Amygdala (tissue), 56 donors: ENCODE results near the gene RIC1.
"Not testable (repeated sequence)": the region's sequence is repeated elsewhere in the genome, so short reads cannot be mapped to it uniquely, and the experiment has no call there.

Experiments used
- DNase-seq, 56 donors: peaks; one replicate each; lab custom pipeline; 2025; lab: John Stamatoyannopoulos, UW

The RIC1 gene

DNA sequence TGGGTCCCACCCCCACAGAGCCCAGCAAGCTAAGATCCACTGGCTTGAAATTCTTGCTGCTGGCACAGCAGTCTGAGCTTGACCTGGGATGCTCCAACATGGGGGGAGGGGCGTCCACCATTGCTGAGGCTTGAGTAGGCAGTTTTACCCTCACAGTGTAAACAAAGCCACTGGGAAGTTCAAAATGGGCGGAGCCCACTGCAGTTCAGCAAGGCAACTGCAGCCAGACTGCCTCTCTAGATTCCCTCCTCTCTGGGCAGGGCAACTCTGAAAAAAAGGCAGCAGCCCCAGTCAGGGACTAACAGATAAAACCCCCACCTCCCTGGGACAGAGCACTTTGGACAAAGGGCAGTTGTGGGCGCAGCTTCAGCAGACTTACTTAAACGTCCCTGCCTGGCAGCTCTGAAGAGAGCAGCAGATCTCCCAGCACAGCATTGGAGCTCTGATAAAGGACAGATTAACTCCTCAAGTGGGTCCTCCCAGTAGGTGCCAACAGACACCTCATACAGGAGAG lies 150.9 kb downstream of the RIC1 start:
- DNase-seq: not testable (repeated sequence)

DNA sequence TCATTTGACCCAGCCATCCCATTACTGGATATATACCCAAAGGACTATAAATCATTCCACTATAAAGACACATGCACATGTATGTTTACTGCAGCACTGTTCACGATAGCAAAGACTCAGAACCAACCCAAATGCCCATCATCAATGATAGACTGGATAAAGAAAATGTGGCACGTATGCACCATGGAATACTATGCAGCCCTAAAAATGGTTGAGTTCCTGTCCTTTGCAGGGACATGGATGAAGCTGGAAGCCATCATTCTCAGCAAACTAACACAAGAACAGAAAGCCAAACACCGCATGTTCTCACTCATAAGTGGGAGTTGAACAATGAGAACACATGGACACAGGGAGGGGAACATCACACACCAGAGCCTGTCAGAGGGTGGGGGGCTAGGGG lies 154.5 kb downstream of the RIC1 start:
- not testable (repeated sequence) for DNase-seq

DNA sequence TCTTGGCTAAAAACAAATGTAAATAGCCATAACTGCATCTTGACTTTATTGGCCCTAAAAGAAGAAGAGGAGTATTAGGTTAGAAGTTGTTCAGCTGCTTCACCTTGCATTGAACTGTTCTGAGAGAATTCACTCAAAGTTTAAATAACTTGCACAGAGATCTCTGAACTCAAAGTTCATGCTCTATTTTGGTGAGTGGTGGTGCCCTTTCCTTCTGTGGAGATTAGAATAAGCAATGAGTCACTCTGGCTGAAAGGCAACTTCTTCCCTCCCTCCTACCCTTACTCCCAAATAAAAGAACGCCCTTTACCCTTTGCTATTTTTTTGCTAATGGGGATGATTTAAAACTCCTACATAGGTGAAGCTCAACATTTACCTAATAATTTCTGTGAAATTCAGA lies 155.1 kb downstream of the RIC1 start:
- no peak for DNase-seq

DNA sequence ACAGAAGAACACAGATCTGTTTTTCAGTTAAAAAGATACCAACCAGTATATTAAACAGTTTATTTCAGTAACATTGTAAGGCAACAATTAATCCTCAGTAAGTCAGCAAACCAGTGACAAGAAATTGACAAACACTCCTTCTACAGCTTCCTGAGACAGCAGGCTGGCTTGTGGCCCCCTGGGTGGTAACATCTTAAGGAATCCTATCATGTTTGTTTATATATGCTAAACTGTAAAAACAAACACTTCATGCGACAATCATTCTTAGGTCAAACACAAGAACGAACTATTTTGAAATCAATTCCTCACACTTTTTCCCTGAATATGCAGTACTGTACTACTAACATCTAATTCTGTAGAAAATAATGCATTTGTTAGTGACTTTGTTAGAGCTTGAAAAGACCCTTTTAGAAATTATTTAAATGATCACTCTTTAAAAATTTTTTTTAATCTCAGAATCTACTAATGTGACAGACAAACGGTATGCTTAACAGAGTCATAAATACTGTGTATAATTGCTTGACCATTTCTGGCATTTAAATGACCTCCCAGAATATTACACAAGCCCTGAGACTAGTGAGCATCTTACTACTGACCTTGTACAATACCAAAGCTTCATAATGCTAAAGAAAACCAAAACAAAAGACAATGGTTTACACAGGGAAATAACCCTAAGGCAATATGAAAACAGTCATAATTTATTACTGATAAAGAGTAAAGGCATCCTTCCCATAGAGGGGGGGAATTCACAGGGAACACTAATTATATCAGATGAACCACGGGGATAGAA lies 155.8 kb downstream of the RIC1 start:
- DNase-seq: no peak

DNA sequence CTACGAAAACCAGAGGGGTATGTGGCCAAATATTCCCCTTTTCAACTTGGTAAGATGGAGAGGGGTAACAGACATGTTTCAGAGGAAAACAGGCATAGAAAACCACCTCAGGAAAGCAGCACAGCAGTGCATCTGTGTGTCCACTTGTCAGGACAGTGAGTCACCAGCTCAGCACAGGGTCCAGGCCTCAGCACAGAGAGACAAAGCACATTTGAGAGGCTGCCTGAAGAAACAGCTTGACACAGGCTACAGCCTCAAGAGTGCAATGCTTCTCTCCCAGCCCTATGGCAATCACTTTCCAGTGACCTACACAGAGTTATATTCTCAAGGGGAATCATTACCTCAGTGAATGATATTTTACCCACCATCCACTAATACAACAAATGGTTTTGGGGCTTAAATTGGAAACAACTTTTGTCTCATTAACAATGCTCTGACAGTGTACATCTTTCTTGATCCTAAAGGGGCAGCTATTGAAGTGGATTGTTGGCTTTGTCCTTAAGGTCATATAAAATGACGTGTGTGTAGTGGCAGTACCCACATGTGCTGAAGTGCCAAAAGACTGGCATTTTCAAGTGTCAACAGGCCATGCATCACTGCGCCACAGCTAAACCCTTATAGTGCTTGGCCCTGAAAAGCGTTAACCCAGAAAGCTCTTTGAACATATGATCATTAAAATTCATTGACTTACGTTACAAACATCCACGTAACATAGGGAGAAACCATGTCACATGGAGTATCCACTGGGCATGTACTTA lies 157.6 kb downstream of the RIC1 start:
- DNase-seq: peak in 19 of 56 donors; percentile 3 to 56 (median 16)

DNA sequence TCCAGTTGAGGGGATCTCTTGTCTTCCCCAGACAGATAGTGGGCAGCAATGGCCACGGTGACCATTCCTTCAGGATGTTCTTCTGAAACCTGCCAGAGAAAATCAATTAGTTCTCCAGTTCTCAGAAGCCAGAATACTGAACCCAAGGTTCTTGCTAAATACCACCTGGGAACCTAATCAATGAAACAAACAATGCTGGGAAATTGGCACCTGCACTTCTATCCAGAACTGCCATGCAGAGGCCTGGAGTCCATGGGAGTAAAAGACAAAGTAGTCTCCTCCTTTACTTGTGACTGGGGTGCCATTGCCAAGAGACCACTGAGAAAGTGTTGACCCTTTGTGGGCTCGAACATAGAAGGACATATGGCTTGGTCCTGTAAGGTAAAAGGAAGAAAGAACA lies 158.3 kb downstream of the RIC1 start:
- no peak for DNase-seq

DNA sequence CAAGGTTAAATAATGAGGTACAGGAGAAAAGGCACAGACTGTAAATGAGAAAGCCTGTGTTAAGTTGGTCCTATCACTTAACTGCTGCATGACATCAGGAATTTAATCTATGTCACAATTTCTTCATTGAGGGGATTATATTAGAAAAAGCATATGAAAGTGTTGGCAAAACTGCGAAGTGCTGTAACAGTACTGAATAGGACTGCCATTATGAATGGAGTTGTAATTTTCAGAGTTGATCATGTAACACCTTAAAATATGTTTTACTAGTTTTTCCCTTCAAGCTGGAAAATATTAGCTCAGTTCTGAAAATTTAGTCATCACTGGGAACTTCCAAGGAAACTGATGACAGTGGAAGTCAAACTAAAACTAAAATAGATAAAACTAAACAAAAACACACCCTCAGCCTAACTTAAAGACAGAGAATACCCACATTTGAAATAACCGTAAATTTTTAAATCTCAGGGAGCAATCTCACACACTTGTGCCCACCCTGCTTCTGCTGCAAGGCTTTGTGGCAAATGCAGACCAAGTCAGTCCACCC lies 158.9 kb downstream of the RIC1 start:
- no peak for DNase-seq

DNA sequence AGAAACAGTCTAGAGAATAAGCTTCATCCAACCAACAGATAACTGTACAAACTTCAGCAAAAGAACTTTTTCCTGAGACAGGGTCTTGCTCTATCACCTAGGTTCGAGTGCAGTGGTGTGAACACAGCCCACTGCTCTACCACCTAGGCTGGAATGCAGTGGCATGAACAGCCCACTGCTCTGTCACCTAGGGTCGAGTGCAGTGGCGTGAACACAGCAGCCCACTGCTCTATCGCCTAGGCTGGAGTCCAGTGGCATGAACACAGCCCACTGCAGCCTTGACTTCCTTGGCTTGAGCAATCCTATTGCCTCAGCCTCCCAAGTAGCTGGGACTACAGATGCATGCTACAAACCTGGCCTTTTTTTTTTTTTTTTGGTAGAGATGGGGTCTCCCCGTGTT lies 160.6 kb downstream of the RIC1 start:
- DNase-seq: no peak

DNA sequence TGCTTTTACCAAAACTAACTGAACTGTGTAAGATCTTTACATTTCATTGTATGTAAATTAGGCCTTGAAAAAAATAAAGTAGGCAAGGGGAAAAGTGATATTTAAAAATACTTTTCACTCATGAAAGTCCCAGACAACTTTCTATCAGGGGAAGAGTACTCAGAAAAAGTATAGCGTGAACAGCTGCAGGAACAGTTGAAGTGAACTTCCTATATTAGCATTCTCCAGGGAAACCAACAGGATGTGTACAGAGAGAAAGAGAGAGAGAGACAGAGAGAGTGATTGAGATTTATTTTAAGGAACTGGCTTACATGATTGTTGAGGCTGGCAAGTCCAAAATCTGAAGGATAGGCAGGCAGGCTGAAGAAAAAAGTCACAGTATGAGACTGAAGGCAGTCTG lies 162.0 kb downstream of the RIC1 start:
- DNase-seq: no peak

DNA sequence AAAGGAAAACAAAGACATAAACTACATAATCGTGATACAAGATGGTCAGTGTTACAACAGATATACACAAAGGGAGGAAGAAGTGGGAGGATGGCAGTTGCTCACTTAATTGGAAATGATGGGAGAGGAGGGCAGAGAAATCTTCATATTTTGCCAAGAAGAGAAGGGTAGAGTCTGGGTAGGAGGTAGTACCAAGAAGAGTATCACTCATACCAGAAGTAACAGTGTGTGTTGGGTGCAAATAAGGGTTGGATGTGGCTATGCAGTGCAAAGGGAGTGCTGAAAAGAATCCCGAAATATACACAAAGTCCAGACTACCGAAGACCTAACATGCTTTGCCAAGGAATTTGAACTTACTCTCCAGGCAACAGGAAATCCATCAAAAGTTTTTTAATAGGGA lies 163.0 kb downstream of the RIC1 start:
- DNase-seq: no peak

DNA sequence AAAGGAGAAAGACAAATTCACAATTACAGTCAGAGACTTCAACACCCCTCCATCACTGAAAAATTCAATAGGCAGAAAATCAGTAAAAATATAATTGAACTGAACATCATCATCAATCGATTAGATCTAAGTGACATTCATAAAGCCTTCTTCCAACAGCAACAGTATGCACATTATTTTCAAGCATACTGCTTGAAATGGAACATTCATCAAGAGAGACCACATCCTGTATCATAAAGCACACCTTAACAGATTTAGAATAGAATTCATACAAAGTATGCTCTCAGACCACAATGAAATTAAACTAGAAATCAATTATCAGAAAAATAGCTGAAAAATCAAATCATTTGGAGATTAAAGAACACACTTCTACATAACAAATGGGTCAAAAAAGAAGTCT lies 164.9 kb downstream of the RIC1 start:
- DNase-seq: no peak

DNA sequence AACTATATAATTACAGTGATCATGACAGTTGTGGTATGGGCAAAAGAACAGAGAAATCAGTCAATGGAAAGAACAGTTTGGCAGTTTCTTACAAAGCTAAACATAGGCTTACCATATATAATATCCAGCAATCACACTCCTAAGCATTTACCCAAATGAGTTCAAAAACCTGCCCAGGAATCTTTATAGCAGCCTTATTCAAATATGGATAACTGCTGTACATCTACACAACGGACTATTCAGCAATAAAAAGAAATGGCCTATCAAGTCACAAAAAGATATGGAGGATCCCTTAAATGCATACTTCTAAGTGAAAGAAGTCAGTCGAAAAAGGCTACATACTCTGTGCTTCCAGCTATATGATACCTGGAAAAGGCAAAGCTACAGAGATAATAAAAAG lies 167.4 kb downstream of the RIC1 start:
- DNase-seq: no peak

DNA sequence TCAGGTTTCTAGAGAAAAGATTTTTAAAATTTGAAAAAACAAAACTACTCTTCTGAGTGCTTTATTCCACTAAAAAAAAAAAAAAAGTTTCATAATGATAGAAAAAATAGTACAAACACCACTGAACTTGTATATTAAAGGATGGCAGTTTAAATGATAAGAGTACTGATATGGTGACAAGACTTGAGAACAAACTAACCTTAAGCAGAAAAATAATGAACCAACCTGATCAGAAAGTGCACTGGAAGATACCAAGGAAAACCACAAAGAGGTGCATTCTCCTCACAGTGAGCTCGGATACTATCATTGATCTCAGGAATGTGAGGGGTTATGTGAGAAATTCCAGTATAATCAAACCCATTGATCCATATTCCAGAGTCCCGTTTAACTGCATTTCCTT lies 169.7 kb downstream of the RIC1 start:
- no peak for DNase-seq

DNA sequence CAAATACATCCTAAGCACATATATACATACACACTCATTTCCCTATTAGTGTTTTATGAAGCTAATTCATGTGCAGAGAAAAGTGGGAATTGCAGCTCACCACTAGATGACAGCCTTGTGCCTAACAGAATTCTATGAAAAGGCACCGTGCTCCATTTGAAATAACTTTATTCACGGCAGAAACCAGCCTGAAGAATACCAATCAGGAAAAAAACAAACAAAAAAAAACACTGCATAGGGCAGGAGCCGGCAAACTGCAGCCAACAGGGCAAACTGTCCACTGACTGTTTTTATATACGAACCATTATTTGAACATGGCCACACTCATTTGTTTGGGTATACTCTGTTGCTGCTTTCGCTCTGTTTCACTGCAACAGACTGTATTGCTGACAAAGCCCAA lies 170.4 kb downstream of the RIC1 start:
- DNase-seq: peak in 24 of 56 donors; percentile 2 to 73 (median 14)

DNA sequence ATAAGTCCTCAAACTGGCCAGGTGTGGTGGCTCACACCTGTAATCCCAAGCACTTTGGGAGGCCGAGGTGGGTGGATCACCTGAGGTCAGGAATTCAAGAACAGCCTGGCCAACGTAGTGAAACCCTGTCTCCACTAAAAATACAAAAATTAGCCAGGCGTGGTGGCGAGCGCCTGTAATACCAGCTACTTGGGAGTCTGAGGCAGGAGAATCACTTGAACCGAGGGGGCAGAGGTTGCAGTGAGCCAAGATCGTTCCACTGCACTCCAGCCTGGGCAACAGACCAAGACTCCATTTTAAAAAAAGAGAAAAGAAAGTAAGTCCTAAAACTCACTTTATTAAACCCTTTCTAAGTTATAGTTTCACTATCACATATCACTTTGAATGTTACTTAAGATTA lies 171.5 kb downstream of the RIC1 start:
- DNase-seq: not testable (repeated sequence)

DNA sequence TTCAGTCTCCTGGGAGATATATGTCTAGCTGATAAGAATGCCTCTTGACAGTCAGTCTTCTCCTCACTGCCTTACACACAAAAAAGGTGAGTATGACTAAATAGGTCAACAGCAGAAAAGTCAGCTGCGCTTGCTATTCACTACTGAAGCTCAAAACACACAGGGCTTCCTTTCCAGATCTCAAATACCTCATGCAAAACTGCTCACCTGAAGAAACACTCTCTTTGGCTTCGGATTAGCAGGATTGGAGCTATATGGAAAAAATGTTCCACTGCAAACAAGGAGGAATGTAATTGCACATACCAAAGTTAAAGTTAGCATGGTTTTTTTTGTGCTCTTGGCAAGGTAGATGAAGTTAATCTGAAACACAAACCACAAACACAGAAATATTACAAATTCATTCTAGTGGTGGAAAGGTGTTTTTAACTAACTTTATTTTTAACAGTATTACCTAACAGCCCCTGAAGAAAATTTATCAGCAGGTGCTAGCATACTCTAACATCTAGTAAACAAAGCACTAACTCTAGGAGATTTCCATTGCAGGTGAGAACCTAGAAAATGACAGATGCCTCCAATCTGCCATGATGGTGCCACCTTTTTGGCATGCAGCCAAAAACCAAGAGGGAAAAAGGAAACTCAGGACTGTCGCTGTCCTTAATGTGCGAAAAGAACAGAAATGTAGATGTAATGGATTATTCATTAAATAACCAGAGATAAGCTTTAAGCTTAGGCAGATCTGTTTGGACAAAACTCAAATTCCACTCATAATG lies 172.2 kb downstream of the RIC1 start:
- DNase-seq: no peak

DNA sequence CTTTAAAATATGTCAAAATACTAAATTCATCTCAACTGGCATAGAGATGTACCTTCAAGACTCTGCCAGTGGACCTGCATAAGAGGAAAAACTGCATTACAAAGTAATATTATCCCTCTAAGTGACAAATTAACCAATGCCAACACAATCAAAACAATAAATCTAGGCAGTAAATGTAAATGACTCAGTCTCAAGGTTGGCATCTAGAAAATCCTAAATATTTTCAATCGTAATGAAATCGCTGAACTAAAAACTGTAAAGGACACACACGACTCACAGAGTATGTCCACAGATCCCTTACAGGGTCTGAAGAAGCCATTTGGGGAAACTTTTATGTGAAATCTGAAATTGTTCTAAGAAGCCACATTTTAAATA lies 172.8 kb downstream of the RIC1 start:
- DNase-seq: no peak

DNA sequence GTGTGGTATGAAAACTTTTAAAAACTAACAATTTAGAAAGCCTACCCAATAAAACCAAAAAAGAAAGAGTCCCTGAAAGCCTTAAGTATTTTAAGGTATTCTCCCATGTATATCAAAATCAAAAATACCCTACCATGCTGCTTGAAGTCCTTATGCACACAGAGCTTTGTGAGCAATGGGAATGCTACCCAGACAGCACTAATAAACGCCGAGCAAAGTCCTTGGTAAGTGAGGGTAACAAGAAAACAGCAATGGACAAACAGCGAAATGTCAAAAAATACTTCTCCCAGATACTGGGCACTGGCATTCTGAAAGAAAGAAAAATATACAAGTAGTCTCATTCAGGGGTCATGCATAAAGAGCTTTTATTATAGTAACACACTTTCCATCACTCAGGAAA lies 176.6 kb downstream of the RIC1 start:
- no peak for DNase-seq

DNA sequence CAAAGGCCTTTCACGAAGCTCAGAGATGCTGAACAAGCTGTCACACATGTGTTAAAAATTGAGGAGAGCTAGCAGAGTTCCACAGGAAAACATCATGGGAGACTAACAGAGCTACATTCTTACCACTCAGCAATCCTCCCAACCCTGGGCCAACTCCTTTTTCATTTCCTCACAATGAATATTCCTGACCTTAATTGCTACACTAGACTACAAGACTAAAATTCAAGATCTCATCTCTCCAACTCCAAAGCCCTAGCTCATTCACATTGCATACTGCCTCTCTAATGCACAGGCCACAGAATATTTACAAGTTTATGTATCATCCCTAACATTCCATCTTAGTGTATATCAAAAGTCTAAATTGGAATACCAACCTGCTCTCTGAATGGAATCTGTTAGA lies 182.8 kb downstream of the RIC1 start:
- no peak for DNase-seq

DNA sequence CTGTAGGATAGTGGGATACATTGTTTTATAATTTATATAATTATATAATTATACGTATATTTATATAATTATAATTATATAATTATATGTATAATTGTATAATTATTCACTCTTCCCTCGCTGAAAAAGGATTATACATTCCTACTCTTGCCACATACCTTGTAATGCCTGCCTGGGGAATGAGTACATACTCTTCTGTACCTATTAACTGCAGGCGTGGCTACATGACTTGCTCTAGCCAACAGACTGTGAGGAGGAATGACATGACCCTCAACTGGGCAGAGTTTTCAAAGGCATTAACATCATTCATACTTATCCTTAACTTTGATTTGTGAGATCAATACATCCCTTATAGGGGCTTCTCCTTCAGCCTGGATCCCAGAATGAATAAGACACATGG lies 184.9 kb downstream of the RIC1 start:
- no peak for DNase-seq

DNA sequence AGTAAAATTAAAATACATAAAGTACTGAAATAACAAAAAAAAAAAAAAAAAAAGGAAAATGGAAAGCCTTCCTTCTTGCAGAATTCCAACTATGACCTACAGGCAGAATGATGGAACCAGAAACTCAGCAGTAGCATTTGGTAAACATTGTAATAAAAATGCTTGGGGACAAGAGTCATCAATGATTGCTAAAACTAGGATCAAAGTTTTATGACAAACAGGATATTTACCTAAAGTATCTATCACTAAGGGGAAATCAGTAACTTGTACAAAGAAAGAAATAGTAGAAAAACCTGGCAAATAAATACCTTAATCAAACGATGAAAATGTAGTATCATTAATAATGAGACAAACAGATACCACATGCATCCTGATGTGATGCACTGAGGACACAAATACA lies 186.6 kb downstream of the RIC1 start:
- DNase-seq: no peak
